Ishikawa (cell line): ENCODE measurements around the gene RASA1.

Experiments
- CREB1 ChIP-seq: IDR thresholded peaks from 2 replicates; pipeline ENCODE4 v1.6.1; 2012; ENCODE audit warnings: low read depth
- EGR1 ChIP-seq: IDR thresholded peaks from 2 replicates; pipeline ENCODE4 v1.6.1; 2012
- NFIC ChIP-seq: IDR thresholded peaks from 2 replicates; pipeline ENCODE4 v1.6.1; 2012
- TF ChIP-seq, protein P1 (sequence below): IDR thresholded peaks from 2 replicates; pipeline ENCODE4 v1.6.1; 2012; ENCODE audit warnings: low read depth, mild to moderate bottlenecking

Gene RASA1

GRCh38 chr5:87438231-87438630 is 170.5 kb downstream of the RASA1 start:
- no peak for TF ChIP-seq NFIC
- TF ChIP-seq, protein P1, sequence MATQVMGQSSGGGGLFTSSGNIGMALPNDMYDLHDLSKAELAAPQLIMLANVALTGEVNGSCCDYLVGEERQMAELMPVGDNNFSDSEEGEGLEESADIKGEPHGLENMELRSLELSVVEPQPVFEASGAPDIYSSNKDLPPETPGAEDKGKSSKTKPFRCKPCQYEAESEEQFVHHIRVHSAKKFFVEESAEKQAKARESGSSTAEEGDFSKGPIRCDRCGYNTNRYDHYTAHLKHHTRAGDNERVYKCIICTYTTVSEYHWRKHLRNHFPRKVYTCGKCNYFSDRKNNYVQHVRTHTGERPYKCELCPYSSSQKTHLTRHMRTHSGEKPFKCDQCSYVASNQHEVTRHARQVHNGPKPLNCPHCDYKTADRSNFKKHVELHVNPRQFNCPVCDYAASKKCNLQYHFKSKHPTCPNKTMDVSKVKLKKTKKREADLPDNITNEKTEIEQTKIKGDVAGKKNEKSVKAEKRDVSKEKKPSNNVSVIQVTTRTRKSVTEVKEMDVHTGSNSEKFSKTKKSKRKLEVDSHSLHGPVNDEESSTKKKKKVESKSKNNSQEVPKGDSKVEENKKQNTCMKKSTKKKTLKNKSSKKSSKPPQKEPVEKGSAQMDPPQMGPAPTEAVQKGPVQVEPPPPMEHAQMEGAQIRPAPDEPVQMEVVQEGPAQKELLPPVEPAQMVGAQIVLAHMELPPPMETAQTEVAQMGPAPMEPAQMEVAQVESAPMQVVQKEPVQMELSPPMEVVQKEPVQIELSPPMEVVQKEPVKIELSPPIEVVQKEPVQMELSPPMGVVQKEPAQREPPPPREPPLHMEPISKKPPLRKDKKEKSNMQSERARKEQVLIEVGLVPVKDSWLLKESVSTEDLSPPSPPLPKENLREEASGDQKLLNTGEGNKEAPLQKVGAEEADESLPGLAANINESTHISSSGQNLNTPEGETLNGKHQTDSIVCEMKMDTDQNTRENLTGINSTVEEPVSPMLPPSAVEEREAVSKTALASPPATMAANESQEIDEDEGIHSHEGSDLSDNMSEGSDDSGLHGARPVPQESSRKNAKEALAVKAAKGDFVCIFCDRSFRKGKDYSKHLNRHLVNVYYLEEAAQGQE: no peak
- no peak for TF ChIP-seq CREB1
- TF ChIP-seq EGR1: no peak
